Liver (tissue), 9 donors: ENCODE measurements around the gene ARID5A. TPM values are rescaled to one million over a fixed set of nuclear protein-coding genes. Genes with fewer than 3 reads are reported as not detected.

Source experiments
- DNase-seq: peaks from one replicate; pipeline ENCODE4 v3.0.0-alpha.2; 2017; ENCODE audit warnings: low spot score
- H3K27ac ChIP-seq, 2 donors: one replicate each; pipeline ENCODE4 v1.7.0; 2013; ENCODE audit warnings: inconsistent platforms in 2 of 2, low read length in 2 of 2, control low read depth in 1 of 2, low read depth in 1 of 2, mild to moderate bottlenecking in 1 of 2
- H3K27me3 ChIP-seq, 4 donors: one replicate each; pipeline versions ENCODE4 v1.6.1 to v1.7.0; 2013; ENCODE audit warnings: low read length in 3 of 4, inconsistent platforms in 1 of 4, mild to moderate bottlenecking in 1 of 4, moderate library complexity in 1 of 4; ENCODE audit not compliant: control insufficient read depth in 4 of 4, insufficient read depth in 4 of 4
- H3K36me3 ChIP-seq, 4 donors: one replicate each; pipeline versions ENCODE4 v1.6.1 to v1.7.0; 2013; ENCODE audit warnings: low read length in 3 of 4, mild to moderate bottlenecking in 3 of 4, low read depth in 1 of 4, moderate library complexity in 1 of 4; ENCODE audit not compliant: control insufficient read depth in 4 of 4, insufficient read depth in 3 of 4
- H3K4me1 ChIP-seq, 4 donors: one replicate each; pipeline versions ENCODE4 v1.6.1 to v1.7.0; 2013; ENCODE audit warnings: low read length in 3 of 4, mild to moderate bottlenecking in 3 of 4, moderate library complexity in 1 of 4; ENCODE audit not compliant: control insufficient read depth in 4 of 4, insufficient read depth in 4 of 4
- H3K4me3 ChIP-seq, 3 donors: one replicate each; pipeline versions ENCODE4 v1.6.1 to v1.7.0; 2013; ENCODE audit warnings: low read length in 3 of 3, control low read depth in 1 of 3, low read depth in 1 of 3, mild to moderate bottlenecking in 1 of 3
- H3K9ac ChIP-seq, 2 donors: one replicate each; pipeline ENCODE4 v1.7.0; 2013; ENCODE audit warnings: low read length in 2 of 2, mild to moderate bottlenecking in 2 of 2, moderate library complexity in 2 of 2, control low read depth in 1 of 2, low read depth in 1 of 2
- H3K9me3 ChIP-seq, 4 donors: one replicate each; pipeline versions ENCODE4 v1.6.1 to v1.7.0; 2013; ENCODE audit warnings: low read length in 3 of 4; ENCODE audit not compliant: control insufficient read depth in 4 of 4
- FOXA1 ChIP-seq: IDR thresholded peaks from 2 replicates; pipeline ENCODE4 v1.6.1; 2016; ENCODE audit warnings: antibody characterized with exemption
- FOXA2 ChIP-seq: IDR thresholded peaks from 2 replicates; pipeline ENCODE4 v1.6.1; 2016; ENCODE audit warnings: antibody characterized with exemption
- GABPA ChIP-seq, 2 donors: IDR thresholded peaks in 1 of 2; conservative IDR thresholded peaks in 1 of 2; 2 replicates each; pipeline ENCODE4 v1.6.1; 2016; ENCODE audit warnings: antibody characterized with exemption in 2 of 2, mild to moderate bottlenecking in 1 of 2, moderate library complexity in 1 of 2
- HNF4A ChIP-seq, 2 donors: conservative IDR thresholded peaks; 2 replicates each; pipeline ENCODE4 v1.6.1; 2016; ENCODE audit warnings: antibody characterized with exemption in 2 of 2, mild to moderate bottlenecking in 2 of 2
- HNF4G ChIP-seq: IDR thresholded peaks from 2 replicates; pipeline ENCODE4 v1.6.1; 2016; ENCODE audit warnings: antibody characterized with exemption
- JUND ChIP-seq, 2 donors: IDR thresholded peaks; 2 replicates each; pipeline ENCODE4 v1.6.1; 2016; ENCODE audit warnings: antibody characterized with exemption in 2 of 2
- MAX ChIP-seq: IDR thresholded peaks from 2 replicates; pipeline ENCODE4 v1.6.1; 2016; ENCODE audit warnings: antibody characterized with exemption
- NR2F2 ChIP-seq: IDR thresholded peaks from 2 replicates; pipeline ENCODE4 v1.6.1; 2016; ENCODE audit warnings: antibody characterized with exemption
- RAD21 ChIP-seq, 2 donors: IDR thresholded peaks; 2 replicates each; pipeline ENCODE4 v1.6.1; 2016; ENCODE audit warnings: antibody characterized with exemption in 2 of 2, mild to moderate bottlenecking in 2 of 2
- REST ChIP-seq: IDR thresholded peaks from 2 replicates; pipeline ENCODE4 v1.6.1; 2016; ENCODE audit warnings: antibody characterized with exemption, mild to moderate bottlenecking
- RXRA ChIP-seq, 2 donors: IDR thresholded peaks; 2 replicates each; pipeline ENCODE4 v1.6.1; 2017 to 2018; ENCODE audit warnings: antibody characterized with exemption in 2 of 2, mild to moderate bottlenecking in 1 of 2
- SP1 ChIP-seq: IDR thresholded peaks from 2 replicates; pipeline ENCODE4 v1.6.1; 2018; ENCODE audit warnings: antibody characterized with exemption, mild to moderate bottlenecking
- YY1 ChIP-seq: IDR thresholded peaks from 2 replicates; pipeline ENCODE4 v1.6.1; 2016; ENCODE audit warnings: antibody characterized with exemption, mild to moderate bottlenecking
- ZBTB33 ChIP-seq: IDR thresholded peaks from 2 replicates; pipeline ENCODE4 v1.6.1; 2016; ENCODE audit warnings: antibody characterized with exemption
- WGBS: extraction: QIAGEN DNeasy Blood & Tissue Kit; methylation state at CpG from one replicate; pipeline ENCODE4 v1.1.7; 2013; 5-methylcytosine and 5-hydroxymethylcytosine counted together
- polyA plus RNA-seq, 2 donors: library from polyadenylated mRNA; stranded (reverse) in 1 of 2; unstranded in 1 of 2; fragments of 200-250 nt in 1 of 2; fragments of >200 nt in 1 of 2; fragmentation: Nextera tagmentation in 1 of 2; extraction: Ambion mirVana in 1 of 2; gene quantifications; one replicate each; pipeline versions ENCODE4 v1.2.1 to v1.2.3, GENCODE V29; 2013 to 2015
- total RNA-seq, 2 donors: library from RNA; depleted of rRNA; stranded (reverse); fragments of >200 nt; gene quantifications; one replicate each; pipeline ENCODE4 v1.2.3, GENCODE V29; 2014
- TF ChIP-seq, protein P1 (sequence below): IDR thresholded peaks from 2 replicates; pipeline ENCODE4 v1.6.1; 2016; ENCODE audit warnings: antibody characterized with exemption
- donor health status: healthy.
- donor health status: healthy.
- donor health status: healthy.
- donor health status: healthy.
- donor health status: healthy.

The ARID5A gene
- total and polyA plus RNA-seq, 4 donors = 7.4 to 17.8 (median 11.0) TPM

GRCh38 chr2:96505231-96505889, 31.2 kb upstream of the ARID5A start, which contains the start of gene NEURL3 (continued):
- TF ChIP-seq ZBTB33 = no peak
- peak in 1 of 2 donors; percentile 23 for TF ChIP-seq GABPA (IDR thresholded peaks at IDR 0.05 in 1 of 2, conservative IDR thresholded peaks at IDR 0.05 in 1 of 2)
- TF ChIP-seq RAD21 (IDR thresholded peaks at IDR 0.05) = peak; percentile 3 to 33
- TF ChIP-seq HNF4A (conservative IDR thresholded peaks at IDR 0.05) = peak; percentile 21 to 74
- TF ChIP-seq NR2F2 = no peak
- no peak for TF ChIP-seq FOXA1
- peak; percentile 58 for TF ChIP-seq YY1
- TF ChIP-seq MAX = no peak
- TF ChIP-seq SP1 = peak; percentile 78
- TF ChIP-seq JUND (IDR thresholded peaks at IDR 0.05) = peak in 1 of 2 donors; percentile 31
- no peak for TF ChIP-seq HNF4G

GRCh38 chr2:96506016-96506906, 30.3 kb upstream of the ARID5A start:
- no peak overlapping the region for H3K9ac ChIP-seq

More at GRCh38 chr2:96506016-96506906, 30.3 kb upstream of the ARID5A start:
- Histone ChIP-seq H3K9me3 (no peaks in the 10 kb centered on the region), H3K4me3 (no peak overlapping the region), H3K27me3 (no peaks in the 10 kb centered on the region), H3K36me3 (no peaks in the 10 kb centered on the region), H3K27ac (peak overlapping the region; percentile 65 to 78), H3K4me1 (peaks cover 4 to 50% (median 36%) of the 10 kb centered on the region in 4 donors)
- DNase-seq = no peak
- WGBS = 73% methylated on average over 8 of the region's 8 CpGs
- TF ChIP-seq SP1 (no peak), FOXA1 (no peak), REST (no peak), GABPA (IDR thresholded peaks at IDR 0.05 in 1 of 2, conservative IDR thresholded peaks at IDR 0.05 in 1 of 2) (no peak), ZBTB33 (no peak), NR2F2 (no peak), HNF4G (no peak), RAD21 (IDR thresholded peaks at IDR 0.05) (no peak), MAX (no peak), FOXA2 (no peak), RXRA (IDR thresholded peaks at IDR 0.05) (no peak), JUND (IDR thresholded peaks at IDR 0.05) (no peak)
- TF ChIP-seq, protein P1, sequence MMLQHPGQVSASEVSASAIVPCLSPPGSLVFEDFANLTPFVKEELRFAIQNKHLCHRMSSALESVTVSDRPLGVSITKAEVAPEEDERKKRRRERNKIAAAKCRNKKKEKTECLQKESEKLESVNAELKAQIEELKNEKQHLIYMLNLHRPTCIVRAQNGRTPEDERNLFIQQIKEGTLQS = no peak
